NCI-H1436 (cell line): ENCODE data around the gene RBP5.

ENCODE experiments used
- DNase-seq: peaks from one replicate; lab custom pipeline; 2025; lab: John Stamatoyannopoulos, UW

Gene RBP5

DNA sequence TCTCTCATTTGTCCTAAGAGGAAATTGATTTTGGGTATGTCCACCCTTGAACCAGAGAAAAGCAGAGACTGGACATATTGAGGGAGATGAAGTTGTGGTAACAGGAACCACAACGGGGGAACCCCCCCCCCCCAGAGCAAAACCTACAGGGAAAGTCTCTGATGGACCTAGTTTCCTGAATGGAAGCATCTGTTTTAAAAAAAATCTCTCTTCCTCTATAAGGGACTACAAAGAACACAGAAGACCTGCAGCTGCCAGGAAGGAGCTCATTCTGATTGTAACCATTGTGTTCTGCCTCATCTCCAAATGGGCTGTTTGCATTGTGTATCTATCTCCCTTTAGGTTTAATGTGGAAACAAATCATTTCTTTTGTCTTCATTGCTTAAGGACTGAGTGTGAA, 54.7 kb downstream of the RBP5 start:
- DNase-seq: no peak
